ENCODE data around the gene BORCS6. TPM values are rescaled to one million over a fixed set of nuclear protein-coding genes. Genes with fewer than 3 reads are reported as not detected.

The BORCS6 gene
- total RNA-seq, 1 experiment from 2014 or later, result 7.3 TPM

DNA sequence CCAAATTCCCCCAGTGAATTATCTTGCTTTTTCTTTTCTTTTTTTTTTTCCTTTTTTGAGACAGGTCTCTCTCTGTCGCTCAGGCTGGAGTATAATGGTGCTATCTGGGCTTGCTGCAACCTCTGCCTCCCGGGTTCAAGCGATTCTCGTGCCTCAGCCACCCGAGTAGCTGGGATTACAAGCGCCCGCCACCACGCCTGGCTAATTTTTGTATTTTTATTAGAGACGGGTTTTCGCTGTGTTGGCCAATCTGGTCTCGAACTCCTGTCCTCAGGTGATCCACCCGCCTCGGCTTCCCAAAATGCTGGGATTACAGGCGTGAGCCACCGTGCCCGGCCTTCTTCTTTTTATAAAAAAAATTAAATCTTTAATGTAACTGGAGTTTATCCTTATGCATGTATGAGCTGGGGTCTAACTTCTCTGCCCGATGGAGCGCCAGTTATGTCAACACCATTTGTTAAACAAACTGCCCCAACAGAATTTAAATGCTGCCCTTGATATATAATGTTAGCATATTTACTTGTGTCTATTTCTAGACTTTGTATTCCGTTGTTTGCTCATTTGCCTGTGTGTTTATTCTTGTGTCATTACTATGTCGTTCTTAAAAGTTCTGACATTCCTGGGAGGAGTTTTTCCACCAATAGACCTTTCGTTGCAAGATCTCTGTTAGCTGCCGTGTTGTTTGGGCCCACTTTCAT is 20.9 kb upstream of the BORCS6 start:
- intact Hi-C loops (cut with micrococcal nuclease), result no loop called here
- ChIA-PET POLR2A (ENCODE audit: unreplicated experiment) (interaction anchor here (0.6 kb wide), 3 partner anchors 8 to 627 kb away, joined by 3 to 15 read pairs (median 4); partner anchors contain the start of gene MPDU1), CTCF (no interaction called here)
- Histone ChIP-seq H4K20me1 (ENCODE audit: low read length) (peaks cover 16% of the 10 kb centered on the region), H3K4me1 (ENCODE audit: insufficient read depth, low read length) (peaks cover 13% of the 10 kb centered on the region), H3K4me3 (ENCODE audit: low read length) (peak overlapping the region; percentile 88), H3K27me3 (ENCODE audit: low read length) (no peaks in the 10 kb centered on the region), H2AFZ (ENCODE audit: low read length) (peak overlapping the region; percentile 85), H3K79me2 (ENCODE audit: low read length) (peaks cover 35% of the 10 kb centered on the region), H3K36me3 (ENCODE audit: low read depth, low read length) (peaks cover 11% of the 10 kb centered on the region; the same call in 1 of the 2 replicates), H3F3A (ENCODE audit: low read length, unreplicated experiment) (no peaks in the 10 kb centered on the region), H3K27ac (ENCODE audit: low read length) (peak overlapping the region; percentile 87), H3K9ac (ENCODE audit: low read length) (peak overlapping the region; percentile 92), H3K9me2 (replicated peaks; ENCODE audit: low read length) (no peaks in the 10 kb centered on the region), H3K4me2 (ENCODE audit: low read length) (peak overlapping the region; percentile 93), H3K9me3 (ENCODE audit: low read length) (no peaks in the 10 kb centered on the region)
- ATAC-seq (peak; percentile 19), DNase-seq (no peak)
- no TSS peak for BruUV-seq (replicated peaks)
- TF ChIP-seq EZH2phosphoT487 (IDR thresholded peaks at IDR 0.05; ENCODE audit: borderline replicate concordance, low read length) (no peak), EZH2 (IDR thresholded peaks at IDR 0.05; ENCODE audit: low read length, unreplicated experiment) (no peak)
- TF ChIP-seq, protein P1, sequence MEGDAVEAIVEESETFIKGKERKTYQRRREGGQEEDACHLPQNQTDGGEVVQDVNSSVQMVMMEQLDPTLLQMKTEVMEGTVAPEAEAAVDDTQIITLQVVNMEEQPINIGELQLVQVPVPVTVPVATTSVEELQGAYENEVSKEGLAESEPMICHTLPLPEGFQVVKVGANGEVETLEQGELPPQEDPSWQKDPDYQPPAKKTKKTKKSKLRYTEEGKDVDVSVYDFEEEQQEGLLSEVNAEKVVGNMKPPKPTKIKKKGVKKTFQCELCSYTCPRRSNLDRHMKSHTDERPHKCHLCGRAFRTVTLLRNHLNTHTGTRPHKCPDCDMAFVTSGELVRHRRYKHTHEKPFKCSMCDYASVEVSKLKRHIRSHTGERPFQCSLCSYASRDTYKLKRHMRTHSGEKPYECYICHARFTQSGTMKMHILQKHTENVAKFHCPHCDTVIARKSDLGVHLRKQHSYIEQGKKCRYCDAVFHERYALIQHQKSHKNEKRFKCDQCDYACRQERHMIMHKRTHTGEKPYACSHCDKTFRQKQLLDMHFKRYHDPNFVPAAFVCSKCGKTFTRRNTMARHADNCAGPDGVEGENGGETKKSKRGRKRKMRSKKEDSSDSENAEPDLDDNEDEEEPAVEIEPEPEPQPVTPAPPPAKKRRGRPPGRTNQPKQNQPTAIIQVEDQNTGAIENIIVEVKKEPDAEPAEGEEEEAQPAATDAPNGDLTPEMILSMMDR (conservative IDR thresholded peaks at IDR 0.05; ENCODE audit: low read depth, low read length), result no peak

GRCh38 chr17:8209907-8210760 is 20.2 kb upstream of the BORCS6 start, which contains the start of gene AURKB:
Gene AURKB (minus strand): TSS chr17:8210575. CDS start chr17:8210224, 351 bp downstream.
- DNase-seq (peak; percentile 95), ATAC-seq (peak; percentile 94)
- Histone ChIP-seq H3K27me3 (ENCODE audit: low read length) (no peaks in the 10 kb centered on the region), H3K79me2 (ENCODE audit: low read length) (peaks cover 35% of the 10 kb centered on the region), H3K27ac (ENCODE audit: low read length) (peak within 1 kb of the TSS; percentile 87), H4K20me1 (ENCODE audit: low read length) (peaks cover 16% of the 10 kb centered on the region), H3K9ac (ENCODE audit: low read length) (peak within 1 kb of the TSS; percentile 92), H3K36me3 (ENCODE audit: low read depth, low read length) (peaks cover 16% of the 10 kb centered on the region), H3K4me2 (ENCODE audit: low read length) (peak within 1 kb of the TSS; percentile 93), H2AFZ (ENCODE audit: low read length) (peak within 1 kb of the TSS; percentile 85), H3K9me2 (replicated peaks; ENCODE audit: low read length) (no peaks in the 10 kb centered on the region), H3K4me1 (ENCODE audit: insufficient read depth, low read length) (peaks cover 13% of the 10 kb centered on the region), H3K4me3 (ENCODE audit: low read length) (peak within 1 kb of the TSS; percentile 88), H3F3A (ENCODE audit: low read length, unreplicated experiment) (no peaks in the 10 kb centered on the region), H3K9me3 (ENCODE audit: low read length) (no peaks in the 10 kb centered on the region)
- BruUV-seq (replicated peaks), result TSS peak; percentile 89
- POLR2A ChIA-PET (ENCODE audit: unreplicated experiment), result interaction anchor here (0.6 kb wide), 1 partner anchor 627 kb away, joined by 4 read pairs; the partner anchor contains the start of gene MPDU1
- no peak for TF ChIP-seq EZH2phosphoT487 (IDR thresholded peaks at IDR 0.05; ENCODE audit: borderline replicate concordance, low read length)
- TF ChIP-seq, protein P1 (conservative IDR thresholded peaks at IDR 0.05; ENCODE audit: low read depth, low read length), result no peak
- intact Hi-C loops (cut with micrococcal nuclease), result no loop called here
- CTCF ChIA-PET, result interaction anchor here (0.6 kb wide), 1 partner anchor 11 kb away, joined by 3 read pairs; no protein-coding TSS in a partner anchor

Measured in PC-3 (cell line).